ENCODE data around the gene AFF3. TPM values are rescaled to one million over a fixed set of nuclear protein-coding genes. Genes with fewer than 3 reads are reported as not detected.
A peak's percentile ranks its signal among the peaks of the same experiment; 100 is the strongest.

The AFF3 gene
- total and polyA plus RNA-seq, 2 experiments from 2014 or later, result 12.0 to 12.8 TPM

GRCh38 chr2:99818842-99819241, 323.5 kb downstream of the AFF3 start:
- TF ChIP-seq, protein P1, sequence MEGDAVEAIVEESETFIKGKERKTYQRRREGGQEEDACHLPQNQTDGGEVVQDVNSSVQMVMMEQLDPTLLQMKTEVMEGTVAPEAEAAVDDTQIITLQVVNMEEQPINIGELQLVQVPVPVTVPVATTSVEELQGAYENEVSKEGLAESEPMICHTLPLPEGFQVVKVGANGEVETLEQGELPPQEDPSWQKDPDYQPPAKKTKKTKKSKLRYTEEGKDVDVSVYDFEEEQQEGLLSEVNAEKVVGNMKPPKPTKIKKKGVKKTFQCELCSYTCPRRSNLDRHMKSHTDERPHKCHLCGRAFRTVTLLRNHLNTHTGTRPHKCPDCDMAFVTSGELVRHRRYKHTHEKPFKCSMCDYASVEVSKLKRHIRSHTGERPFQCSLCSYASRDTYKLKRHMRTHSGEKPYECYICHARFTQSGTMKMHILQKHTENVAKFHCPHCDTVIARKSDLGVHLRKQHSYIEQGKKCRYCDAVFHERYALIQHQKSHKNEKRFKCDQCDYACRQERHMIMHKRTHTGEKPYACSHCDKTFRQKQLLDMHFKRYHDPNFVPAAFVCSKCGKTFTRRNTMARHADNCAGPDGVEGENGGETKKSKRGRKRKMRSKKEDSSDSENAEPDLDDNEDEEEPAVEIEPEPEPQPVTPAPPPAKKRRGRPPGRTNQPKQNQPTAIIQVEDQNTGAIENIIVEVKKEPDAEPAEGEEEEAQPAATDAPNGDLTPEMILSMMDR (IDR thresholded peaks at IDR 0.05; ENCODE audit: low read depth, low read length), result no peak
- Histone ChIP-seq H3K9me3 (ENCODE audit: low read depth) (no peaks in the 10 kb centered on the region), H3K4me1 (ENCODE audit: low read depth) (peaks cover 7% of the 10 kb centered on the region), H3K27ac (no peak overlapping the region), H3K27me3 (no peaks in the 10 kb centered on the region), H3K36me3 (no peaks in the 10 kb centered on the region), H3K4me3 (no peak overlapping the region)
- peak; percentile 14 for DNase-seq (ENCODE audit: low read depth in 1 of 2, low spot score in 1 of 2)

DNA sequence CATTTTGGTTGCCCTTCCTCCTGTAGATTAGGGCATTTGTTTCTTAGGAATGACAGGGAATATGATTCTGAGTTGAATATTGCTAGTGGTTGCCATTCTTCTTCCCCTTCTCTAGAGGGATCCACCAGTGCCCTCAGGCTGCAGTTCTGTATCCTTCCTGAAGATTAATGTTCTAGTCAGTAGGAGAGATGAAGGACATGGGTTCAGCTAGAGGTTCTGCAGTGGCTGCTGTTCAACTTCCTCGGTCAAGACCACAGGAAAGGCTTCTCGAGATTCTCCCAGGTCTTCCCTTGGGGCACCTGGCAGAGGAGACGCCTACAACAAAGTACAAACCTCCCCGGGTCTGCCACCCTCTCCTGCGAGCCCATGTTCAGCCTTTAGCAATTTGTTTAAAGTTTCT, 325.5 kb downstream of the AFF3 start:
- TF ChIP-seq, protein P1 (IDR thresholded peaks at IDR 0.05; ENCODE audit: low read depth, low read length), result no peak
- no peak for DNase-seq (ENCODE audit: low read depth in 1 of 2, low spot score in 1 of 2)
- Histone ChIP-seq H3K27ac (no peak overlapping the region), H3K27me3 (no peaks in the 10 kb centered on the region), H3K36me3 (no peaks in the 10 kb centered on the region), H3K4me3 (no peak overlapping the region), H3K4me1 (ENCODE audit: low read depth) (no peaks in the 10 kb centered on the region), H3K9me3 (ENCODE audit: low read depth) (no peaks in the 10 kb centered on the region)

GRCh38 chr2:99812426-99812825, 330.0 kb downstream of the AFF3 start:
- Histone ChIP-seq H3K4me1 (ENCODE audit: low read depth) (no peaks in the 10 kb centered on the region), H3K36me3 (no peaks in the 10 kb centered on the region), H3K27ac (no peak overlapping the region)

DNA sequence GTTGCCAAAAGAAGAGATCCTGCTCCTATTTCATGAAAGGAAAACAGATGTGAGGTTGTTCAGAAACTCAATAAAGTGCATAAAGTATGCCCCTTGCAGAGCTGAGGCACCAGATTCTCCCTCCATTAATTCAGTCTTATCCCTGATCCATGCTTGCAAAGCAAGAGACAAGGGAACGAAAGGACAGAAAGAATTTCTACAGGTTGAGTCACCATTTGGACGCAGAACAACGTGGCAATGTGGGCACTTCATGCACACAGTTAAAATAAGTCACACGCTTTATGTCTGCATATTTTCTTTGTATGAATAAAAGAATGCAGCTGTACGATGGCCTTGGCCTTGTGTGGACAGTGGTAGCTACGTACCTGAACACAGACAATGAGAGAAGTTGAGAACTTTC, 330.8 kb downstream of the AFF3 start:
- DNase-seq (ENCODE audit: low read depth in 1 of 2, low spot score in 1 of 2), result no peak

More at GRCh38 chr2:99812426-99812825, 330.0 kb downstream of the AFF3 start:
- no peak overlapping the region for H3K4me3 ChIP-seq
- DNase-seq (ENCODE audit: low read depth in 1 of 2, low spot score in 1 of 2), result no peak
- no peaks in the 10 kb centered on the region for H3K27me3 ChIP-seq
- no peaks in the 10 kb centered on the region for H3K9me3 ChIP-seq (ENCODE audit: low read depth)
- TF ChIP-seq, protein P1 (IDR thresholded peaks at IDR 0.05; ENCODE audit: low read depth, low read length), result no peak

GRCh38 chr2:99810225-99810624, 332.2 kb downstream of the AFF3 start:
- TF ChIP-seq, protein P1 (IDR thresholded peaks at IDR 0.05; ENCODE audit: low read depth, low read length), result no peak
- no peak overlapping the region for H3K27ac ChIP-seq

More for the DNA sequence above, 330.8 kb downstream of the AFF3 start:
- TF ChIP-seq, protein P1 (IDR thresholded peaks at IDR 0.05; ENCODE audit: low read depth, low read length), result no peak
- Histone ChIP-seq H3K27ac (no peak overlapping the region), H3K36me3 (no peaks in the 10 kb centered on the region), H3K4me3 (no peak overlapping the region), H3K27me3 (no peaks in the 10 kb centered on the region), H3K4me1 (ENCODE audit: low read depth) (no peaks in the 10 kb centered on the region), H3K9me3 (ENCODE audit: low read depth) (no peaks in the 10 kb centered on the region)

More at GRCh38 chr2:99810225-99810624, 332.2 kb downstream of the AFF3 start:
- DNase-seq (ENCODE audit: low read depth in 1 of 2, low spot score in 1 of 2), result no peak
- no peaks in the 10 kb centered on the region for H3K9me3 ChIP-seq (ENCODE audit: low read depth)
- no peaks in the 10 kb centered on the region for H3K4me1 ChIP-seq (ENCODE audit: low read depth)
- H3K36me3 ChIP-seq, result no peaks in the 10 kb centered on the region
- H3K4me3 ChIP-seq, result no peak overlapping the region
- H3K27me3 ChIP-seq, result no peaks in the 10 kb centered on the region

Measured in cardiac muscle cell (in vitro differentiated cells and primary cell).